HTR-8/SVneo (cell line): ENCODE measurements around the gene FOXP1.
A peak's percentile ranks its signal among the peaks of the same experiment; 100 is the strongest.
"Not testable (repeated sequence)": the region's sequence is repeated elsewhere in the genome, so short reads cannot be mapped to it uniquely, and the experiment has no call there.

Experiments
- DNase-seq: peaks from one replicate; pipeline ENCODE4 v3.0.0; 2011; ENCODE audit warnings: low spot score, mixed read lengths; ENCODE audit not compliant: insufficient read length
- FAIRE-seq: peaks from 2 replicates; lab custom pipeline; 2011; peaks lifted over from hg19 to GRCh38; lab: Jason Lieb, UNC

Gene FOXP1

DNA sequence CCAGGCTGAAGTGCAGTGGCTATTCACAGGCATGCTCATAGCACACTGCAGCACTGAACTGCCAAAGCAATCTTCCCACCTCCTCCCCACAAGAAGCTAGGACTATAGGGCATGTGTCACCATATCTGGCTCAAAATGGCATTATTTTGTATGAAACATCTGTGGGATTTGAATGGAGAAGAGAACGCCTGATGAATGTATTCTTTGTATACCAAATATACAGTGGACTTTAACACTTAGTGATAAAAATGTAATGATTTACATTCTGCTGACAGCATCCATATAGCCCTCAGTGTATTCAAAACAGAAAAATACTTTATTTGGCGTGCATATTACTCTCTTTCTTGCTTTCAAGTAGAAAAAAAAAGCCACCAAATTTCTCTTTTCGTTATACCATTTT lies 257.8 kb downstream of the FOXP1 start:
- DNase-seq: no peak
- no peak for FAIRE-seq

DNA sequence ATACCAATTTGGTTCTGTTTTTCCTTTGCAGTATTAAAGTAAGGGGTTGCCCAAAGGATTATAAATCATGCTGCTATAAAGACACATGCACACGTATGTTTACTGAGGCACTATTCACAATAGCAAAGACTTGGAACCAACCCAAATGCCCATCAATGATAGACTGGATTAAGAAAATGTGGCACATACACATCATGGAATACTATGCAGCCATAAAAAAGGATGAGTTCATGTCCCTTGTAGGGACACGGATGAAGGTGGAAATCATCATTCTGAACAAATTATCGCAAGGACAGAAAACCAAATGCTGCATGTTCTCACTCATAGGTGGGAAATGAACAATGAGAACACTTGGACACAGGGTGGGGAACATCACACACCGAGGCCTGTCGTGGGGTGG lies 259.3 kb downstream of the FOXP1 start:
- not testable (repeated sequence) for FAIRE-seq, DNase-seq

DNA sequence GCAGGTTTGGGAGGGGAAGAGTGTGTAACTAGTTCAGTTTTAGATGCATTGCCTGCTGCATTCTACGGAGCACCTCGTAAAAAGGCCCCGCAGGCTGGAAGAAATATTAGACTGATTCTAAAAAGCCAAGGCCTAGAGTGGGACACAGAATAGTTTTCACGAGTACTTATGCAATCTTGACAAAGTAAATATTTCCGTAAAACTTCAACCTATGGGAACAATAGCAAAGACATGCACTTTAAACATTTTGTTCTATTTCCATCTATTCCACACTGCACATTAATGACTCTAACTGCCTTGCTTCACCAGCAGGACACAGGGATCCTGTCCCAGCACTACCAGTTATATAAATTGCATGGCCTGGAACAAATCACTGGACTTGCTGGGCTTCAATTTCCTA lies 260.0 kb downstream of the FOXP1 start:
- FAIRE-seq: no peak

DNA sequence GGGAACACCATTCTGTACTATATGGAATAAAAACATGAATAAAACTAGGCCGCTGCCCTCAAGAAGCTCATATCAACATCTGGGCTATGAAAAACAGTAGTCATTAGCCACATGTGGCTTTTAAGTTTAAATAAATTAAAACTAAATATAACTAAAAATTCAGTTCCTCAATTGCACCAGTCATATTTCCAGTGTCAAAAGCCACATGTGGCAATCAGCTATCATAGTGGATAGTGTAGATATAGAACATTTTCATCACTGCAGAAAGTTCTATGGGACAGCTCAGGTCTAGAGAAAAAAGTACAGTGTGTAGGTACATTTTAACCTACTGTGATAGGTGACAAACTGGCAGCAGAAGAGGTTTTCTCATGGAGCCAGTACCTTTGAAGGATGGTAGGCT lies 261.4 kb downstream of the FOXP1 start:
- FAIRE-seq (no peak), DNase-seq (no peak)

More for the DNA sequence above, 260.0 kb downstream of the FOXP1 start:
- no peak for DNase-seq

DNA sequence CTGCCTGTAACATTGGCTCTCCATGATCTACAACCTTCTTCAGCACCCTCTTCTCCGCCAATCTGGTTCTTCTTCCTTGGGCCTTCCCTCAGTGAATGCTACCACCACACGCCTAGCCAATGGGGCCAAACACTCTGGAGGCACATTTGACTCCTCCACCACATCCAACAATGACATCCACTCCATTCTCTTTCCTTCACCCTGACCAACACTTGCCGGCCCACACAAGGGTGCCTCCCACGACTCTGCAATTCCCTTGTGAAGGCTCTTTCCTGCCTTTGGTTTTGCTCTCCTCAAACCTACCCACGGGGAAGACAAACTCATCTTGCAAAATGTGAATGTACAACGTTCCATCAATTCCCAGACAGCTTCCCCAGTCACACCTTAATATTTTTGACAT lies 263.8 kb downstream of the FOXP1 start:
- FAIRE-seq (peak; percentile 51), DNase-seq (no peak)

DNA sequence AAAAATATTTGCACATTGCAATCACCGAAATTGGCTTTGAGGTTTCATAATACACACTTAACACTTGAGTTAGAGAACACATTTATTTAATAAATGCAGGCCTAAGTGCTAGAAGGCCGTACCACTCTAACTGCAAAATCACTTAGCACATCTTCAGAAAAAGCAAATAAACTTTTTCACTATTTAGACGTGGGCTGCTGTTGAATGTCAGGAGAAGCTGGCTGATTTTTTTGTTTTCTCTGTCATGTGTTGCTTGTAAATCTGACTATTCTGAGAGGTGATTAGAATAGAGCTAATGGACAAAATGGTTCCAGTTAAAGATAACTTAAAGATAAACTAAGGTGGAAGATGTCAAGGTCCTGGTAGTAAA lies 265.1 kb downstream of the FOXP1 start:
- no peak for FAIRE-seq
- no peak for DNase-seq

DNA sequence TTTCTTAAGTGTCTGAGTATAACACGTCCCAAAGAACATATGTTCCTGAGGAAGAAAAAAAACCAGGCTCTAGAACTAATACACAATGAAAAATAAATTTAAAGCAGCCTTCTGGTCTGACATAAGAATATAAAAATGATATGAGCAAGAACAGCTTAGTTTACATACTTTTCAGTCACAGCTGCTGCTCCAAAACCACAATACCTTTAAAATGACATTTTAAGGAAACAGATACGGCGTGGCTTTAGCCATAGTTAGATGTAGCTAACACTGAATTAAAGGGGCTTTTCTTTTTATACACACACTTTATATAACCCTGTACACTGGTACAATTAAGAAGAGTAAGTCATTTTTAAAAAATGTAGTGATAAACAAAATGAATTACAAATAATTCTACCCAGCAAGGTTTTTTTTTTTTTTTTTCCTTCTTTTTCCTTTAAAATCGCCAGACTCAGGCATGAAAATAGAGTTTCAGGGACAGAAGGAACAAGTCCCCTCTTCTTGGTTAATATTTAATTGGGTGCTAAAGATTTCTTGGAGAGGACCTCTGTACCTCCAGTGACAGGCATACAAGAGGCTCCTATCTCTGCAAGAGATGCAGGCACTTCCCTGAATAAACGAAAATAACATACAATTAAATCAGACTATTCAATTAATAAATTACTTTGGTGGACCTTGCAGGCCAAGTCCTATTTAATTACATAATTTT lies 265.6 kb downstream of the FOXP1 start:
- no peak for FAIRE-seq

DNA sequence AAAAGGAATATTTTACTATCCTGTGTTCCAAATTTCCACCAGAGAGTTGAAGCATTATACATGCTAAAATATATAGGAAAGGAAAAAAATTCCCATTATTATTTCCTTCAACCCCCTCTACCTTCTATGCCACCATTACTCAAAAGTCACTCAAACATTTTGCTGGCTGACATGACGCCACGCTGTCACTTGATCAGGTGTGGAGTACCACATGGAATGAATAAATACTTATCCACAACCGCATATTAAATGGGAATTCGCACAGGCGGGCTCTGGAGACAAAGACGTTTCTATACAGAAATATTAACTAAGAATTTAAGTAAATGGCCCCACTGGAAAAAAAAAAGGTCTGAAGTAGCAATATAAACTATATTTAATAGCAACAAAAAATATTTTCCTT lies 266.4 kb downstream of the FOXP1 start:
- FAIRE-seq (no peak), DNase-seq (no peak)

More for the DNA sequence above, 265.6 kb downstream of the FOXP1 start:
- no peak for DNase-seq

DNA sequence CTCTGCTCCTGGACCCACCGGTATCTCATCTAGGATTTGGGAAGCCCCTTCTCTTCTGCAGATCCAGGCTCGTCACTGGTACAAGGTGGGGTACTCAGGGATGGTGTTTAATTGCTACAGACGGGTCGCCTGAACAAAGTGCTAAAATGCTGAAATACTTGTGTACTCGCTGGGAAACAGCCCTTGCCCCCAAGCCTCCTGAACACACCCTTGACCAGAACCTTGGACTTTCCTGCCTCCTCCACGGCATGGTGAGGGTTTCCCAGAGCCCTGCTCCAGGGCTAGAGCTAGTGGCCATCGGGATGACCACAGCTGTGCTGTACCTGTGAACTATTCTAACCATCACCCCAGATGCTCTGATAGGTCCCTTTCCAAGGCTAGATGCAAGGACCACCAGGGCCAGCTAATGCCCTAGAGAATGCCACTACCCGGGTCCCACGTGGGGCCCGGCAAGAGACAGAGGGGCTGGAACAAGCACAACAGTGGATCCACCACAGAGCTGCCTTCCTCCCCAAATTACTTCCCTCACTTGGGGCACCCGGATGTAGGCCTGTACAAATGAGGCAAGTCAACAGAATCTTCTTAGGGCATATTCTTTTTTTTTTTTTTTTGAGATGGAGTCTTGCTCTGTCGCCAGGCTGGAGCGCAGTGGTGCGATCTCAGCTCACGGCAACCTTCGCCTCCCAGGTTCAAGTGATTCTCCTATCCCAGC lies 267.3 kb downstream of the FOXP1 start:
- DNase-seq (no peak), FAIRE-seq (no peak)

DNA sequence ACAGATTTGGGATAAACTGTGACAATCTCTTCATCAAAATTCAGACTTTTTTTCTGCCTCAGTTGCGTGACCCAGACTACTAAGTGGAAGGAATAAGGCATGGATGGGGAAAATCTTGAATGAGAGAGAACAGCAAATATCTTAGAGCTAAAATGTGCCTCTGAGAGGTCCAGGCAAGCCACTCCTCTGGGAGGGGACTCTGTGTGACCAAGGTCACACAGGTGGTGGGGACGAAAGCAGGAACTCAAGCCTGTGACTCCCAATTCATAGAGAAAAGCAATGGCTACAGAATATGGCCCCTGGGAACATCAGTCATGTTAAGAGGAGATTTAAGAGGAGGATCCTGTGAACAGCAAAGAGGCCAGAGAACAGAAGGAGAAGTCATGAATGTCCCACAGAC lies 268.1 kb downstream of the FOXP1 start:
- DNase-seq (no peak), FAIRE-seq (no peak)

DNA sequence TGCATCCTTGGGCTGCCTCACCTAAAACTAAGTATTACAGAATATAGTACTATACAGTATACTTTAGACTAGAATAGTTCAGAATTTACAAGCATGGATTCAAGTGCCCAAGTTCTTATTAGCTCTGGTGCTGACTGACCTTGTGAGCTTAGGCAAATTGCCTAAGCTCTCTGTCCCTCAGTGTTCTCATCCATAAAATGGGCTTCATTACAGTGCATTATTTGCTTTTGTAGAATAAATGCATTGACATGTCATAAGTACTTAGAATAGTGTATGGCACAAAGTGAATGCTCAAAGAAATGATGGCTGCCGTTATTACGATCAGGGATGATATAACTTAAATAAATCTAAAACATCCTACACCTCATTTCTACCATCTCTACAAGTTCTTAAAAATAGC lies 269.7 kb downstream of the FOXP1 start:
- FAIRE-seq (no peak), DNase-seq (no peak)

DNA sequence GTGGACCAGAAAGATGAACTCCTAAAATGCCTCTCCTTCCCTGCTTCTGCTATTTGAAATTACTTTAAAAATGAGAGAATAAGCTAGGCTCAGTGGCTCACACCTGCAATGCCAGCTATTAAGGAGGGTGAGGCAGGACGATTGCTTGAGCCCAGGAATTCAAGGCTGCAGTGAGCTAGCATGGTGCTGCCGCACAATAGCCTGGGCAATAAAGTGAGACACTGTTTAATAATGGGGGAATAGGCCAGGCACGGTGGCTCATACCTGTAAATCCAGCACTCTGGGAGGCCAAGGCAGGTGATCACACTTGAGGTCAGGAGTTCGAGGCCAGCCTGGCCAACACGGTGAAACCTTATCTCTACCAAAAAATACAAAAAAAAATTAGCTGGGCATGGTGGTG lies 271.1 kb downstream of the FOXP1 start:
- DNase-seq (no peak), FAIRE-seq (no peak)

DNA sequence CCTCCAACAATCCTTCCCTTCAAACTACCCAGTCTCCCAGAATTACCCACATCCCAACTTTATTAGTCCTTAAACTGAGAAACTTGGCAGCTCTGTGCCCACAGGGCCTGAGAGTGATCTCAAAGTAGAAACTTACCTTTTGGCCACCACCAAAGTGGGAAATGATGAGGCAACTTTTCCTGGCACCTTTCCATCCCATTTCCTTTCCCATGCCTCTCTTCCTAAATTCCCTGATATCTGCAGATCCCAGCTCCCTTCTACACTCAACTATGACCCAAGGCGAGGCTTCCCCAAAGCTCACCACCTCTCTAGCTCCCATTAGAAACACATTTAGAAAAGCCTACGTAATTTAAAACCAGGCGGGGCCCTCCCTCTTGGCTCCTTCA lies 271.9 kb downstream of the FOXP1 start:
- no peak for DNase-seq
- no peak for FAIRE-seq

DNA sequence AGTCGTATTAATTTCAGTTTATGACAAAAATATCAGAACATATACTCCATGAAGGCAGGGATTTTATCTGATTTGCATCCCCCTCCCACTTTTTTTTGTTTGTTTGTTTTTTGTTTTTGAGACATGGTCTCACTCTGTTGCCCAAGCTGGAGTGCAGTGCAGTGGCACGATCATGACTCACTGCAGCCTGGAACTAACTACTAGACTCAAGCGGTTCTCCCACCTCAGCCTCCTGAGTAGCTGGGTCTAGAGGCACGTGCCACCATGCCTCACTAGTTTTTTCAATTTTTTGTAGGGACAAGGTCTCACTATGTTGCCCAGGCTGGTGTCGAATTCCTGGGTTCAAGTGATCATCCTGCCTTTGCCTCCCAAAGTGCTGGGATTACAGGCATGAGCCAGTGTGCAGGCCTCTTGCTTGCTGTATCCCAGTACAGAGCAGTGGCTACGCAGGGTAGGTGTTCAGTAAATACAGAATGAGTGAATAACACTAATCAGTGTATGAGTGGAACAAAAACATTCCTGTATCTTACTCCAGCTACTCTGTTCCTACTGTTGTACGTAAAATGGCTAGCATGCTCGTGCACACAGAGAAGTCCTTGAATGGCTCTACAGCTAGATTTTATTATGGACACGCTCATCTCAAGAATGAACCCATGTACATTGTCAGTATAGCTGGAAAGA lies 272.4 kb downstream of the FOXP1 start:
- FAIRE-seq (no peak), DNase-seq (no peak)

DNA sequence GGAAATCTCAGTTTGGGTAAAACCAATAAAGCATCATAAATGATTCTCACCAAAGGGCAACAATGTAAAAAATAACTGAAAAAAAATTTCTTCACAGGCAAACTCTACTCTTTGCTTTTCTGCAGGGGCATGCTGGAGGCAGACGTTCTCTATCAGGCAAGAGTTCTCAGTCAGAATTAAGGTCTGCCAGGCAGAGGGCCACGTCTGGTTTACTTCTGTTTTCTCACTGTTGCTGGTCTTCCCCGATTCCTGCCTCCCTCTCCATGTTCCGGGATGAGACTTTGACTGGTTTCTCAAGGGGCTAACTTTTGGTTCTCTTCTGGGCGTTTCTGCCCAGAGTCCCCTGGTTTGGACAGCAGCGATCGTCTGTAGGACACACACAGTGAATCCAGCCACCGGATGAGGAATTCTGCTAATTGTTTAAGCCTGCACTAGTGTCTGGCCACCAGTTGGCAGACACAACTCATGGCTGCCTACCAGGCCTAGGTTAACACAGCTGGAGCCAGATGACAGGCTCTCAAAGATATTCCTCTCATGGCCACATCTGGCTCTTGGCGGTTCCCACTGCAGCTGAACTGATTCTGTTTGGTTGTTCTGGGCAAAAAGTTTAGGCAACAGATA lies 273.1 kb downstream of the FOXP1 start:
- FAIRE-seq (no peak), DNase-seq (no peak)

DNA sequence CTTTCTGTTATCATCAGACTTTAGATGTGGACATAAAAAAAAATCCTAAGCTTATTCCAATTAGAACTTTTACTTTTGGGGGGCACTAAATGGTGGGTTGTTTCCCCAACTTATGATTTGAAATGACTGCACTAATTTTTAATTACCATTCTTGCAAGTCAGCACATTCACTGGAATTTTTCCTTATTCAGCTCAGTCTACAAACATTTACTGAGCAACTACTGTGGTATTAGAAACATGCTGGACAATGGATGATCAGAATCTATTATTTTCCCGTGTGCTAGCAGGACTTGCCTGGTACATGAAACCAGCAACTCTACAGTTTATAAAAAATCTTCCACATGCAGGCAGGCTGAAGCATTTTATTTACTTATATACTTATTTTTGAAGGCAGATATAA lies 273.6 kb downstream of the FOXP1 start:
- no peak for DNase-seq
- no peak for FAIRE-seq

DNA sequence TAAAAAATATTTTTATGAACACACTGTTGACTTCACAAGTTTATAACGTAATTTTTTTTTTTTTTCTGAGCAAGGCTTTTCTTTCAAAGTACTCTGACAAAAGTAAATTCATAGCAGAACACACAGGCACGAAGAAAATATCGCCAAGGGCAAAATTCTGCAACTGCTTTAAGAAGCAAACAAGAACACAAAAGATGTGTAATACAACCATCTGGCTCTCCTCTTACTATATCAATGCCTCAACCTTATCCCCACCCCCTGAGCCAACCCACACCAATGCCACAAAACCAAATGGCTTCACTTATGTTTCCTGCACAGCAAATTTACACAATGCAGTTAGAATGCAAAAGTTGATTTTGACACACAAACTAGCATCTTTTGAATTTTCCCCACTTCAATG lies 274.2 kb downstream of the FOXP1 start:
- FAIRE-seq: no peak

DNA sequence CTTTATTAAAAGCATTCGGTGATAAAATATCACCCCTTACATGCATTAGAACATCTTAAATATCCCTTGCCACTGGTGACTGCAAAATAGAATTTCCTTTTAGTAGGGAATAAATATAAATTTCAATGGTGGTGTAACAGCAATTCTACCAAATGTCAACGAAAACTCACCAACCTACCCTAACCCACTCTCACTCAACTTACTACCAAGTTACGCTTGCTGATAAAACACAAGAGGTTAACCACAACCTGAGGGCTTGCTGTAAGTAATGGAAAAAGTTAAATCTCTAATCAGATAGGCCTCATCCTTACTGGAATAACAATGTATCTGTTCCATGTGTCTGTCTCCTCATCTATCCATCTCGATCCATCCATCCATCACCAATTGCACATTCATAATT lies 274.7 kb downstream of the FOXP1 start:
- DNase-seq: no peak
- no peak for FAIRE-seq

More for the DNA sequence above, 274.2 kb downstream of the FOXP1 start:
- no peak for DNase-seq

DNA sequence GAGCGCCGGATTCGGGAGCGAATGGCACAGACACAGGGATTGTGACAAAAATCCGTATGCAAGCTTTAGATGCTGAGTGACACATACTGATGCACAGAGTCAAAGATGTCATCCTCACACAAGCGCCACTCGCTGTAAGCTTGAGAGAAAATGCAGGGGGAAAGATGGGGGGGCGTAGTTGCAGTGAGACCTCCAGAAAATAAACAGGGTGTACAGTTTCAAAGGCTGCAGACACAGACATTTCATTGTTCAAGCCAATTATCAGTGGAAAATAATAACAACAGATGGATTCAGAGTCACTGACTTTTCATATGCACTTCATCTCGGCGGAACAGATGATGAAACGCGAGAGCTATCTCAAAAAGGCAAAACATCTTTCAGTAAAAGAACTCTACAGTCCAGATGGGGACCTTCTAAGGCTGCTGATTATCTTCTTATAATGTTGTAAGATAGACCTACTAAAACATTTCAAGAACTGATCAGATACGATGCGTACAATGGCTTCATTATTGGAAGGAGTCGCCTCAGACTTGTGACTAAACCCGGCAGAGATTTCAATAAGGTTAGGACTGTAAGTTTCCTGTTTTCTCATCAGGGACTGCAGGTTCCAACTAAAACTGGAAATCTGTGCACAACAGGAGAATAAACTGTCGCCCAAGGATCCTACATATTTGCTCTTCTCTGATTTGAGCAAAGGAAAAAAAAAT lies 275.4 kb downstream of the FOXP1 start:
- FAIRE-seq (no peak), DNase-seq (no peak)
